K562 (cell line): Measurements from ENCODE around the gene ACTL10. TPM values are rescaled to one million over a fixed set of nuclear protein-coding genes. Genes with fewer than 3 reads are reported as not detected.

ENCODE experiments used
- BRD4 ChIP-seq: fragments of 200-600 bp; sonication (generic); IDR thresholded peaks from 2 replicates; pipeline ENCODE4 v1.6.1; 2017; ENCODE audit warnings: inconsistent platforms
- CTCF ChIP-seq, 3 experiments: IDR thresholded peaks in 2 of 3; conservative IDR thresholded peaks in 1 of 3; 2 replicates each; pipeline ENCODE4 v1.5.1; 2011 to 2012; ENCODE audit warnings: low read length in 3 of 3, mild to moderate bottlenecking in 3 of 3, control low read depth in 2 of 3, improper control_type of control experiment in 1 of 3, inconsistent platforms in 1 of 3, low read depth in 1 of 3, mixed read lengths in 1 of 3, moderate library complexity in 1 of 3; ENCODE audit not compliant: insufficient read depth in 2 of 3
- ESRRA ChIP-seq: fragments of 450-650 bp; IDR thresholded peaks from 2 replicates; pipeline ENCODE4 v1.6.1; 2014; ENCODE audit warnings: low read depth, mild to moderate bottlenecking, moderate library complexity, borderline replicate concordance
- FOS ChIP-seq: IDR thresholded peaks from 3 replicates; pipeline ENCODE4 v1.6.1; 2011; ENCODE audit not compliant: insufficient read length; ENCODE audit errors: extremely low read depth
- MAZ ChIP-seq, 2 experiments: fragments of 450-650 bp in 1 of 2; sonication (generic) in 1 of 2; formaldehyde crosslinking; IDR thresholded peaks in 1 of 2; conservative IDR thresholded peaks in 1 of 2; 2 replicates each; pipeline versions ENCODE4 v1.4.0 to v1.5.0; 2020; ENCODE audit warnings: mild to moderate bottlenecking in 1 of 2, missing genetic modification reagents in 1 of 2
- PHTF2 ChIP-seq: fragments of 250-450 bp; sonication (Bioruptor Pico); IDR thresholded peaks from 2 replicates; pipeline ENCODE4 v1.5.0; 2021; ENCODE audit warnings: mild to moderate bottlenecking
- RREB1 ChIP-seq: fragments of 250-450 bp; sonication (Bioruptor Pico); IDR thresholded peaks from 2 replicates; pipeline ENCODE4 v1.4.0; 2020
- SRSF1 ChIP-seq: fragments of 200-400 bp; formaldehyde crosslinking; IDR thresholded peaks from 2 replicates; pipeline ENCODE4 v1.6.1; 2017; ENCODE audit warnings: mild to moderate bottlenecking, low read depth, low read length, moderate library complexity
- TAF15 ChIP-seq: fragments of 200-400 bp; formaldehyde crosslinking; IDR thresholded peaks from 2 replicates; pipeline ENCODE4 v1.6.1; 2017; ENCODE audit warnings: mild to moderate bottlenecking, low read depth, low read length, moderate library complexity
- THAP7 ChIP-seq: fragments of 250-450 bp; sonication (Bioruptor Pico); IDR thresholded peaks from 2 replicates; pipeline ENCODE4 v1.5.0; 2021
- THRB ChIP-seq: fragments of 450-650 bp; formaldehyde crosslinking; conservative IDR thresholded peaks from 2 replicates; pipeline ENCODE4 v1.4.0; 2022; ENCODE audit warnings: mild to moderate bottlenecking, missing genetic modification characterization
- U2AF1 ChIP-seq: fragments of 200-400 bp; formaldehyde crosslinking; optimal IDR thresholded peaks from 2 replicates; pipeline ENCODE3; 2017; ENCODE audit warnings: mild to moderate bottlenecking, low read depth, low read length, moderate library complexity
- USF1 ChIP-seq: sonication (generic); formaldehyde crosslinking; IDR thresholded peaks from 2 replicates; pipeline ENCODE4 v1.9.0; 2022; ENCODE audit warnings: mild to moderate bottlenecking, missing genetic modification reagents
- ZNF766 ChIP-seq: fragments of 200-800 bp; sonication (Bioruptor generic); conservative IDR thresholded peaks from 2 replicates; pipeline ENCODE4 v1.6.1; 2016; ENCODE audit warnings: missing genetic modification characterization, missing compliant biosample characterization
- ZZZ3 ChIP-seq: fragments of 450-650 bp; IDR thresholded peaks from 2 replicates; pipeline ENCODE4 v1.6.1; 2016; ENCODE audit warnings: antibody characterized with exemption, mild to moderate bottlenecking, moderate library complexity
- polyA plus RNA-seq, 8 experiments: library from polyadenylated mRNA; depleted of rRNA in 4 of 8; stranded (reverse) in 5 of 8; unstranded in 3 of 8; fragments of >200 nt; fragmentation: Nextera tagmentation in 2 of 8; fragmentation: Illumina TruSeq in 1 of 8; extraction: Ambion mirVana in 2 of 8; extraction: Trizol in 1 of 8; gene quantifications; 2 replicates each; pipeline versions ENCODE4 v1.2.1 to v1.2.3, GENCODE V29; 2011 to 2014; ENCODE audit warnings: inconsistent platforms in 1 of 8, missing spikeins in 1 of 8
- total RNA-seq, 7 experiments: library from RNA; depleted of rRNA in 6 of 7; stranded (reverse); fragments of >200 nt in 6 of 7; fragmentation: Illumina TruSeq in 2 of 7; extraction: Trizol in 2 of 7; gene quantifications; 2 replicates each; pipeline versions ENCODE4 v1.2.1 to v1.2.3, GENCODE V29; 2011 to 2021; ENCODE audit warnings: low replicate concordance in 1 of 7

The ACTL10 gene
- total and polyA plus RNA-seq, 9 of the 15 experiments (the other 6 are each of a cell fraction or from before 2014, with no cell fraction given) = 0.07 to 0.14 TPM; not detected in 7

GRCh38 chr20:33709398-33709797, 42.7 kb downstream of the ACTL10 start (continued):
- no peak for TF ChIP-seq RREB1 (CRISPR knock-in tag)
- TF ChIP-seq ESRRA = peak; percentile 100
- TF ChIP-seq CTCF (IDR thresholded peaks at IDR 0.05 in 2 of 3, conservative IDR thresholded peaks at IDR 0.05 in 1 of 3; ENCODE audit: insufficient read depth in 2 of 3, low read depth in 1 of 3, low read length in 3 of 3) = no peak
- TF ChIP-seq USF1 (CRISPR knock-in tag) = no peak
- TF ChIP-seq FOS = peak; percentile 49
- TF ChIP-seq BRD4 = no peak
- TF ChIP-seq ZNF766 = no peak
- no peak for TF ChIP-seq TAF15
- TF ChIP-seq U2AF1 = no peak
- TF ChIP-seq PHTF2 (CRISPR knock-in tag) = no peak
- TF ChIP-seq ZZZ3 = no peak
- peak in 1 of 2 experiments; percentile 34; a peak in 1 of 4 replicates for TF ChIP-seq MAZ (CRISPR knock-in tag; conservative IDR thresholded peaks at IDR 0.05 in 1 of 2, IDR thresholded peaks at IDR 0.05 in 1 of 2)
- no peak for TF ChIP-seq THAP7 (CRISPR knock-in tag)
- TF ChIP-seq SRSF1 = no peak
- TF ChIP-seq THRB = no peak
